Mesothelial cell of epicardium (in vitro differentiated cells): ENCODE results near the gene SETBP1. TPM values are rescaled to one million over a fixed set of nuclear protein-coding genes. Genes with fewer than 3 reads are reported as not detected.

Source experiments
- DNase-seq, 2 experiments: peaks; one replicate each; pipeline ENCODE4 v3.0.0; 2021; ENCODE audit warnings: low spot score in 2 of 2; ENCODE audit not compliant: unreplicated experiment in 2 of 2
- H3K27ac Mint-ChIP-seq: 2 replicates; pipeline ENCODE4 v1.8.0; 2021; ENCODE audit warnings: mixed read lengths
- H3K27me3 Mint-ChIP-seq: 2 replicates; pipeline ENCODE4 v1.8.0; 2021; ENCODE audit warnings: low read depth, mixed read lengths
- H3K36me3 Mint-ChIP-seq: 2 replicates; pipeline ENCODE4 v1.8.0; 2021; ENCODE audit warnings: mixed read lengths
- H3K4me1 Mint-ChIP-seq: 2 replicates; pipeline ENCODE4 v1.8.0; 2021; ENCODE audit warnings: mixed read lengths
- H3K4me3 Mint-ChIP-seq: 2 replicates; pipeline ENCODE4 v1.8.0; 2021; ENCODE audit warnings: mild to moderate bottlenecking, moderate library complexity, mixed read lengths
- H3K9me3 Mint-ChIP-seq: 2 replicates; pipeline ENCODE4 v1.8.0; 2021; ENCODE audit warnings: mixed read lengths
- CTCF ChIP-seq: fragments of 200-600 bp; sonication (generic); IDR thresholded peaks from one replicate; pipeline ENCODE4 v1.5.0; 2021; ENCODE audit warnings: antibody characterized with exemption; ENCODE audit not compliant: unreplicated experiment
- total RNA-seq: library from RNA; stranded (reverse); gene quantifications from 3 replicates; pipeline ENCODE4 v1.2.1, GENCODE V29; 2021

The SETBP1 gene
- total RNA-seq, 1 donor from 2014 or later = 47.7 TPM

- no peaks in the 10 kb centered on the region for H3K36me3 Mint-ChIP-seq
- DNase-seq = no peak
- TF ChIP-seq CTCF = no peak
- no peak overlapping the region for H3K4me3 Mint-ChIP-seq
- peaks cover 56% of the 10 kb centered on the region for H3K4me1 Mint-ChIP-seq
- H3K27me3 Mint-ChIP-seq = no peaks in the 10 kb centered on the region
- peak overlapping the region; percentile 76 for H3K27ac Mint-ChIP-seq
- no peaks in the 10 kb centered on the region for H3K9me3 Mint-ChIP-seq
These were observed 144.2 kb downstream of the SETBP1 start for GRCh38 chr18:44824884-44825283.

GRCh38 chr18:44826418-44827259 lies 146.0 kb downstream of the SETBP1 start:
- H3K27ac Mint-ChIP-seq = peak overlapping the region; percentile 96
- no peak for TF ChIP-seq CTCF
- H3K4me1 Mint-ChIP-seq = peaks cover 65% of the 10 kb centered on the region
- DNase-seq = peak; percentile 31 to 72
- H3K4me3 Mint-ChIP-seq = peak overlapping the region; percentile 4
- H3K36me3 Mint-ChIP-seq = no peaks in the 10 kb centered on the region
- H3K9me3 Mint-ChIP-seq = no peaks in the 10 kb centered on the region
- no peaks in the 10 kb centered on the region for H3K27me3 Mint-ChIP-seq

- H3K27ac Mint-ChIP-seq = peak overlapping the region; percentile 49
- peaks cover 65% of the 10 kb centered on the region for H3K4me1 Mint-ChIP-seq
- no peak for DNase-seq
- H3K27me3 Mint-ChIP-seq = peaks cover under 1% of the 10 kb centered on the region
- no peak overlapping the region for H3K4me3 Mint-ChIP-seq
- H3K36me3 Mint-ChIP-seq = no peaks in the 10 kb centered on the region
- TF ChIP-seq CTCF = no peak
- no peaks in the 10 kb centered on the region for H3K9me3 Mint-ChIP-seq
These were observed 147.4 kb downstream of the SETBP1 start for GRCh38 chr18:44828080-44828479.

GRCh38 chr18:44830581-44830980 lies 149.9 kb downstream of the SETBP1 start:
- no peaks in the 10 kb centered on the region for H3K36me3 Mint-ChIP-seq
- peaks cover 56% of the 10 kb centered on the region for H3K4me1 Mint-ChIP-seq
- DNase-seq = no peak
- no peak overlapping the region for H3K4me3 Mint-ChIP-seq
- peaks cover 2% of the 10 kb centered on the region for H3K27me3 Mint-ChIP-seq
- H3K27ac Mint-ChIP-seq = peak overlapping the region; percentile 17
- TF ChIP-seq CTCF = no peak
- no peaks in the 10 kb centered on the region for H3K9me3 Mint-ChIP-seq

GRCh38 chr18:44833786-44834185 lies 153.1 kb downstream of the SETBP1 start:
- H3K27me3 Mint-ChIP-seq = peaks cover 2% of the 10 kb centered on the region
- no peak for DNase-seq
- TF ChIP-seq CTCF = no peak
- H3K9me3 Mint-ChIP-seq = no peaks in the 10 kb centered on the region
- no peak overlapping the region for H3K4me3 Mint-ChIP-seq
- H3K27ac Mint-ChIP-seq = no peak overlapping the region
- H3K4me1 Mint-ChIP-seq = peaks cover 49% of the 10 kb centered on the region
- H3K36me3 Mint-ChIP-seq = no peaks in the 10 kb centered on the region
